ENCODE measurements around the gene NLRP5.

GRCh38 chr19:56085571-56086275 is 99.1 kb downstream of the NLRP5 start:
- TF ChIP-seq KDM1A (IDR thresholded peaks at IDR 0.05; ENCODE audit: low read depth) (no peak), CTCF (IDR thresholded peaks at IDR 0.05) (no peak), MAZ (IDR thresholded peaks at IDR 0.05; ENCODE audit: borderline replicate concordance, low read depth, low read length) (no peak), MAFK (IDR thresholded peaks at IDR 0.05; ENCODE audit: partially characterized antibody) (no peak), EP300 (IDR thresholded peaks at IDR 0.05) (no peak)
